Measurements from ENCODE around the gene BEAN1. TPM values are rescaled to one million over a fixed set of nuclear protein-coding genes. Genes with fewer than 3 reads are reported as not detected.

BEAN1 gene
- total RNA-seq, 1 experiment from 2014 or later, result not detected

- ATAC-seq (peak; percentile 4), DNase-seq (ENCODE audit: low spot score) (no peak)
- H3K4me1 Mint-ChIP-seq, result peaks cover 16% of the 10 kb centered on the region
- no peaks in the 10 kb centered on the region for H3K36me3 Mint-ChIP-seq
- ChIA-PET CTCF (interaction anchor here (1.6 to 3.7 kb wide), 3 partner anchors 20 to 58 kb away, joined by 3 to 12 read pairs (median 7); no protein-coding TSS in a partner anchor), POLR2A (no interaction called here)
- peaks cover 3% of the 10 kb centered on the region; the same call in 1 of the 2 replicates for H3K9me3 Mint-ChIP-seq
- H3K27ac Mint-ChIP-seq, result no peak overlapping the region
- peaks cover 92% of the 10 kb centered on the region for H3K27me3 Mint-ChIP-seq (ENCODE audit: low read depth)
- H3K4me3 Mint-ChIP-seq, result peak overlapping the region; percentile 57
- TF ChIP-seq ZBTB21 (CRISPR knock-in tag; IDR thresholded peaks at IDR 0.05; ENCODE audit: borderline replicate concordance) (no peak), USF2 (CRISPR knock-in tag; IDR thresholded peaks at IDR 0.05) (peak; percentile 8; the same call in 1 of the 2 replicates), PRDM15 (CRISPR knock-in tag; IDR thresholded peaks at IDR 0.05) (peak; percentile 79), GABPB1 (CRISPR knock-in tag; IDR thresholded peaks at IDR 0.05) (0 out of 2 replicates have a peak, but pooled peaks have one; percentile 14)
These were observed 721 bp upstream of the BEAN1 start for GRCh38 chr16:66426112-66427035.

GRCh38 chr16:66427871-66428681 is 981 bp downstream of the BEAN1 start:
- Mint-ChIP-seq H3K4me3 (peak overlapping the region; percentile 59), H3K9me3 (no peaks in the 10 kb centered on the region), H3K36me3 (no peaks in the 10 kb centered on the region), H3K27me3 (ENCODE audit: low read depth) (peaks cover 88% of the 10 kb centered on the region), H3K27ac (no peak overlapping the region), H3K4me1 (peaks cover 16% of the 10 kb centered on the region)
- ChIA-PET POLR2A (interaction anchor here (0.8 kb wide), 1 partner anchor 49 kb away, joined by 3 read pairs; no protein-coding TSS in a partner anchor), CTCF (interaction anchor here (0.9 to 3.7 kb wide), 5 partner anchors 21 to 181 kb away, joined by 3 to 12 read pairs (median 4); no protein-coding TSS in a partner anchor)
- 0 out of 2 replicates have a peak, but pooled peaks have one; percentile 33 for TF ChIP-seq ETV6 (CRISPR knock-in tag; IDR thresholded peaks at IDR 0.05)
- no peak for TF ChIP-seq MLX (CRISPR knock-in tag; IDR thresholded peaks at IDR 0.05)
- TF ChIP-seq ZNF281 (CRISPR knock-in tag; IDR thresholded peaks at IDR 0.05), result peak; percentile 26; the same call in 1 of the 2 replicates
- peak; percentile 13; the same call in 1 of the 2 replicates for TF ChIP-seq FOXP1 (CRISPR knock-in tag; IDR thresholded peaks at IDR 0.05; ENCODE audit: borderline replicate concordance)
- TF ChIP-seq PRDM15 (CRISPR knock-in tag; IDR thresholded peaks at IDR 0.05), result 0 out of 2 replicates have a peak, but pooled peaks have one; percentile 51
- ATAC-seq (peak; percentile 55), DNase-seq (ENCODE audit: low spot score) (peak; percentile 34)

Data from WTC11 (cell line).